K562 (cell line): ENCODE measurements around the gene DDX39A. TPM values are rescaled to one million over a fixed set of nuclear protein-coding genes. Genes with fewer than 3 reads are reported as not detected.

Experiments
- ARID1B ChIP-seq: fragments of 450-650 bp; IDR thresholded peaks from 2 replicates; pipeline ENCODE4 v1.6.1; 2016; ENCODE audit warnings: antibody characterized with exemption, mild to moderate bottlenecking, inconsistent platforms
- EP400 ChIP-seq: fragments of 450-650 bp; IDR thresholded peaks from 2 replicates; pipeline ENCODE4 v1.6.1; 2017; ENCODE audit warnings: antibody characterized with exemption, mild to moderate bottlenecking, moderate library complexity
- HDAC1 ChIP-seq, 2 experiments: fragments of 450-650 bp; IDR thresholded peaks; 2 replicates each; pipeline ENCODE4 v1.6.1; 2016 to 2017; ENCODE audit warnings: inconsistent platforms in 1 of 2, mild to moderate bottlenecking in 1 of 2, moderate library complexity in 1 of 2
- HINFP ChIP-seq: fragments of 450-650 bp; conservative IDR thresholded peaks from 2 replicates; pipeline ENCODE4 v1.6.1; 2016; ENCODE audit warnings: missing genetic modification characterization, low read depth, mild to moderate bottlenecking, control low read depth, missing compliant biosample characterization
- IFI16 ChIP-seq: fragments of 250-450 bp; sonication (Bioruptor Pico); IDR thresholded peaks from 2 replicates; pipeline ENCODE4 v2.1.2; 2022; ENCODE audit warnings: mild to moderate bottlenecking, inconsistent platforms
- MAFG ChIP-seq: fragments of 450-650 bp; conservative IDR thresholded peaks from 2 replicates; pipeline ENCODE4 v1.6.1; 2016; ENCODE audit warnings: missing genetic modification characterization, missing compliant biosample characterization
- POLR2AphosphoS2 ChIP-seq: IDR thresholded peaks from 2 replicates; pipeline ENCODE4 v1.6.1; 2012; ENCODE audit warnings: low read length, improper control_type of control experiment
- POLR2H ChIP-seq: IDR thresholded peaks from 2 replicates; pipeline ENCODE4 v1.6.1; 2016; ENCODE audit warnings: missing genetic modification characterization, low read depth, mild to moderate bottlenecking, control low read depth, missing compliant biosample characterization, moderate library complexity
- POLR3G ChIP-seq: IDR thresholded peaks from 2 replicates; pipeline ENCODE4 v1.6.1; 2011; ENCODE audit not compliant: insufficient read length, insufficient replicate concordance; ENCODE audit errors: extremely low read depth
- WHSC1 ChIP-seq: IDR thresholded peaks from one replicate; pipeline ENCODE4 v1.6.1; 2012; ENCODE audit warnings: low read length, control low read depth, inconsistent platforms
- ZNF24 ChIP-seq: fragments of 450-650 bp; IDR thresholded peaks from 2 replicates; pipeline ENCODE4 v1.6.1; 2016
- ZNF318 ChIP-seq, 2 experiments: fragments of 450-650 bp; IDR thresholded peaks; 2 replicates each; pipeline ENCODE4 v1.6.1; 2016; ENCODE audit warnings: mild to moderate bottlenecking in 2 of 2, borderline replicate concordance in 1 of 2, low read depth in 1 of 2, moderate library complexity in 1 of 2
- ZNF551 ChIP-seq: fragments of 250-450 bp; sonication (Bioruptor Pico); IDR thresholded peaks from 2 replicates; pipeline ENCODE4 v1.5.0; 2021; ENCODE audit warnings: mild to moderate bottlenecking, moderate library complexity
- ZNF699 ChIP-seq: fragments of 250-450 bp; sonication (Bioruptor Pico); IDR thresholded peaks from 2 replicates; pipeline ENCODE4 v1.8.0; 2021; ENCODE audit warnings: mild to moderate bottlenecking, moderate library complexity; ENCODE audit not compliant: insufficient replicate concordance
- polyA plus RNA-seq, 8 experiments: library from polyadenylated mRNA; depleted of rRNA in 4 of 8; stranded (reverse) in 5 of 8; unstranded in 3 of 8; fragments of >200 nt; fragmentation: Nextera tagmentation in 2 of 8; fragmentation: Illumina TruSeq in 1 of 8; extraction: Ambion mirVana in 2 of 8; extraction: Trizol in 1 of 8; gene quantifications; 2 replicates each; pipeline versions ENCODE4 v1.2.1 to v1.2.3, GENCODE V29; 2011 to 2014; ENCODE audit warnings: inconsistent platforms in 1 of 8, missing spikeins in 1 of 8
- total RNA-seq, 7 experiments: library from RNA; depleted of rRNA in 6 of 7; stranded (reverse); fragments of >200 nt in 6 of 7; fragmentation: Illumina TruSeq in 2 of 7; extraction: Trizol in 2 of 7; gene quantifications; 2 replicates each; pipeline versions ENCODE4 v1.2.1 to v1.2.3, GENCODE V29; 2011 to 2021; ENCODE audit warnings: low replicate concordance in 1 of 7

Gene DDX39A
- total and polyA plus RNA-seq, 9 of the 15 experiments (the other 6 are each of a cell fraction or from before 2014, with no cell fraction given) = 90.3 to 250 (median 188) TPM

GRCh38 chr19:14402332-14403144 lies 16.6 kb downstream of the DDX39A start (continued):
- TF ChIP-seq ARID1B = peak; percentile 20; the same call in 1 of the 2 replicates
- no peak for TF ChIP-seq HDAC1 (IDR thresholded peaks at IDR 0.05)
- 0 out of 2 replicates have a peak, but pooled peaks have one; percentile 8 for TF ChIP-seq MAFG (tag)
- TF ChIP-seq ZNF551 = no peak
- TF ChIP-seq IFI16 (CRISPR knock-in tag) = no peak
- no peak for TF ChIP-seq POLR3G
- no peak for TF ChIP-seq ZNF24
- no peak for TF ChIP-seq ZNF318 (IDR thresholded peaks at IDR 0.05; ENCODE audit: borderline replicate concordance in 1 of 2, low read depth in 1 of 2)
- no peak for TF ChIP-seq HINFP (tag)
- TF ChIP-seq POLR2H = no peak
- no peak for TF ChIP-seq POLR2AphosphoS2
- TF ChIP-seq ZNF699 = no peak
- no peak for TF ChIP-seq EP400
- no peak for TF ChIP-seq WHSC1
- TF ChIP-seq, all 486 proteins: peak for 16
